Endothelial cell of umbilical vein (primary cell): ENCODE data around the gene ZSWIM6. TPM values are rescaled to one million over a fixed set of nuclear protein-coding genes. Genes with fewer than 3 reads are reported as not detected.

Experiments used
- BruUV-seq: library from RNA; stranded (reverse); fragments of 400-500 nt; replicated peaks from 2 replicates; lab custom pipeline; 2021; lab: Mats Ljungman, UMichigan
- CTCF ChIA-PET: fragments of 300-600, 350-600 bp; sonication (Branson Sonifier 250); formaldehyde crosslinking; loops from one replicate; lab custom pipeline; 2021; ENCODE audit warnings: antibody characterized with exemption, inconsistent platforms; lab: Charles Lee
- POLR2A ChIA-PET: fragments of 300-600, 350-600 bp; sonication (Branson Sonifier 250); formaldehyde crosslinking; loops from one replicate; lab custom pipeline; 2021; ENCODE audit warnings: antibody characterized with exemption, inconsistent platforms; lab: Charles Lee
- DNase-seq: peaks from one replicate; pipeline ENCODE4 v3.0.0-alpha.2; 2011; ENCODE audit warnings: low read depth, low spot score
- FAIRE-seq: peaks from 2 replicates; lab custom pipeline; 2011; peaks lifted over from hg19 to GRCh38; lab: Jason Lieb, UNC
- H2AFZ ChIP-seq: 2 replicates; pipeline ENCODE4 v1.6.0; 2012; ENCODE audit warnings: low read depth, low read length, control low read depth, inconsistent platforms
- H3K27ac ChIP-seq: 2 replicates; pipeline ENCODE4 v1.5.1; 2011; ENCODE audit warnings: low read depth, mild to moderate bottlenecking, control low read depth, low read length, moderate library complexity; ENCODE audit not compliant: insufficient read depth
- H3K27me3 ChIP-seq, 2 experiments: 2 replicates each; pipeline versions ENCODE4 v1.6.0 to v1.6.1; 2011; ENCODE audit warnings: low read length in 2 of 2, mixed read lengths in 1 of 2; ENCODE audit not compliant: control insufficient read depth in 2 of 2, insufficient read depth in 2 of 2
- H3K36me3 ChIP-seq, 2 experiments: 2 replicates in 1 of 2; 3 replicates in 1 of 2; pipeline ENCODE4 v1.5.1; 2011; ENCODE audit warnings: low read length in 2 of 2, mild to moderate bottlenecking in 1 of 2, moderate library complexity in 1 of 2; ENCODE audit not compliant: control insufficient read depth in 2 of 2, insufficient read depth in 2 of 2; ENCODE audit errors: extremely low read depth in 1 of 2
- H3K4me1 ChIP-seq: 3 replicates; pipeline ENCODE4 v1.5.1; 2011; ENCODE audit warnings: mild to moderate bottlenecking, low read length; ENCODE audit not compliant: control insufficient read depth, insufficient read depth; ENCODE audit errors: extremely low read depth
- H3K4me2 ChIP-seq: 2 replicates; pipeline ENCODE4 v1.6.1; 2011; ENCODE audit warnings: low read length, control low read depth, mixed read lengths; ENCODE audit not compliant: insufficient read depth
- H3K4me3 ChIP-seq, 3 experiments: fragments of 200-600 bp in 1 of 3; sonication (generic), shearing (Covaris generic) in 1 of 3; replicated peaks in 1 of 3; 2 replicates each; pipeline ENCODE4 v1.5.1; 2011 to 2016; ENCODE audit warnings: control low read depth in 3 of 3, low read length in 3 of 3, mild to moderate bottlenecking in 2 of 3, inconsistent platforms in 1 of 3, low read depth in 1 of 3, moderate library complexity in 1 of 3; ENCODE audit not compliant: insufficient read depth in 1 of 3
- H3K79me2 ChIP-seq: 2 replicates; pipeline ENCODE4 v1.6.0; 2012; ENCODE audit warnings: low read length, inconsistent platforms; ENCODE audit not compliant: control insufficient read depth, insufficient read depth
- H3K9ac ChIP-seq: replicated peaks from 2 replicates; pipeline ENCODE3; 2011; ENCODE audit warnings: low read length, control low read depth; ENCODE audit not compliant: insufficient read depth; ENCODE audit errors: extremely low read depth
- H3K9me1 ChIP-seq: replicated peaks from 3 replicates; pipeline ENCODE4 v1.6.0; 2011; ENCODE audit warnings: mild to moderate bottlenecking, low read length; ENCODE audit not compliant: control insufficient read depth, insufficient read depth; ENCODE audit errors: extremely low read depth
- H3K9me3 ChIP-seq: replicated peaks from 2 replicates; pipeline ENCODE4 v1.5.1; 2012; ENCODE audit warnings: low read length, inconsistent platforms; ENCODE audit not compliant: control insufficient read depth, insufficient read depth
- H4K20me1 ChIP-seq: replicated peaks from 2 replicates; pipeline ENCODE3; 2011; ENCODE audit warnings: mild to moderate bottlenecking, low read length; ENCODE audit not compliant: control insufficient read depth, insufficient read depth; ENCODE audit errors: extremely low read depth
- FOS ChIP-seq: IDR thresholded peaks from 2 replicates; pipeline ENCODE4 v1.6.1; 2011; ENCODE audit warnings: mild to moderate bottlenecking, low read length, moderate library complexity, borderline replicate concordance; ENCODE audit not compliant: insufficient read depth
- GATA2 ChIP-seq: IDR thresholded peaks from 2 replicates; pipeline ENCODE4 v1.7.0; 2011; ENCODE audit warnings: low read depth, mild to moderate bottlenecking, moderate library complexity, mixed read lengths, low read length; ENCODE audit not compliant: insufficient read length, insufficient read depth
- MYC ChIP-seq: IDR thresholded peaks from one replicate; pipeline ENCODE4 v1.6.1; 2011; ENCODE audit warnings: mild to moderate bottlenecking, low read depth, low read length
- POLR2AphosphoS5 ChIP-seq: IDR thresholded peaks from 2 replicates; pipeline ENCODE4 v1.6.1; 2012; ENCODE audit warnings: low read depth, mild to moderate bottlenecking, control low read depth, low read length, moderate library complexity; ENCODE audit not compliant: insufficient read depth
- dilution Hi-C: fragments of 300-500 bp; cut with MboI; formaldehyde crosslinking; loops from one replicate; pipeline ENCODE4 v1.15.0; 2019; ENCODE audit warnings: low sequenced_read_pairs; ENCODE audit not compliant: extremely low pct_ligation_motif_present
- intact Hi-C: fragments of 100-400 bp; cut with micrococcal nuclease; formaldehyde crosslinking; loops from one replicate; pipeline ENCODE4 v1.10.0; 2022
- polyA plus RNA-seq, 4 experiments: library from polyadenylated mRNA; depleted of rRNA in 3 of 4; stranded (reverse) in 3 of 4; unstranded in 1 of 4; fragments of >200 nt; gene quantifications; 2 replicates each; pipeline versions ENCODE4 v1.2.1 to v1.2.3, GENCODE V29; 2011 to 2012; ENCODE audit warnings: missing spikeins in 1 of 4
- total RNA-seq: library from RNA; stranded (reverse); gene quantifications from 2 replicates; pipeline ENCODE4 v1.2.3, GENCODE V29; 2021
- TF ChIP-seq, protein P1 (sequence below), 2 donors: IDR thresholded peaks; 1 replicate in 1 of 2; 2 replicates in 1 of 2; pipeline ENCODE4 v1.5.1; 2011; ENCODE audit warnings: low read length in 2 of 2, mild to moderate bottlenecking in 2 of 2, moderate library complexity in 2 of 2, control low read depth in 1 of 2, inconsistent platforms in 1 of 2, low read depth in 1 of 2; ENCODE audit not compliant: insufficient read depth in 1 of 2; ENCODE audit errors: extremely low read depth in 1 of 2

The ZSWIM6 gene
- total and polyA plus RNA-seq, 2 donors (not counting 3 experiments of a cell fraction or from before 2014, with no cell fraction given): 14.9 to 25.3 TPM

DNA sequence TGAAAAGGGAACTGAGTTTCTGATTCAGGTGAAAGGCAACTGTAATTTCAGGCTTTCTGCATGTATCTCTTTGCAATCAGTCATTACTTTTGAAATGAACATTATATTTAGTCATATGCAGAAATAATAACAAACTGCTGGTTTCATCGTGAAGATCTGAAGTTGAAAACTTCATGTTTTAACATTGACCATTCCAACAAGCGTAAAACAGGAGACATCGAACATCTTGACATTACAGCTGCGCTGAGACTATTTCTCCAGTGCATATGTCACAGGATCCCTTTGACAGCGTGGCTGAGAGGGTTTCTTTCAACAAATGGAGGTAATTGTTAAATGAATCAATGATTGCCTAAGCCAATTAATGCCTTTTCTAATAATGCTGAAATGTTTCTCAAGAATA lies 38.2 kb upstream of the ZSWIM6 start:
- H3K27me3 ChIP-seq: no peaks in the 10 kb centered on the region
- no peak overlapping the region for H3K4me2 ChIP-seq
- DNase-seq: no peak
- no TSS peak for BruUV-seq
- ChIA-PET POLR2A (no interaction called here), CTCF (interaction anchor here (0.7 kb wide), 1 partner anchor 38 kb away, joined by 3 read pairs; no protein-coding TSS in a partner anchor)
- H3K4me3 ChIP-seq: no peak overlapping the region
- H3K9me1 ChIP-seq: no peaks in the 10 kb centered on the region
- no peak for TF ChIP-seq POLR2AphosphoS5
- TF ChIP-seq, protein P1, sequence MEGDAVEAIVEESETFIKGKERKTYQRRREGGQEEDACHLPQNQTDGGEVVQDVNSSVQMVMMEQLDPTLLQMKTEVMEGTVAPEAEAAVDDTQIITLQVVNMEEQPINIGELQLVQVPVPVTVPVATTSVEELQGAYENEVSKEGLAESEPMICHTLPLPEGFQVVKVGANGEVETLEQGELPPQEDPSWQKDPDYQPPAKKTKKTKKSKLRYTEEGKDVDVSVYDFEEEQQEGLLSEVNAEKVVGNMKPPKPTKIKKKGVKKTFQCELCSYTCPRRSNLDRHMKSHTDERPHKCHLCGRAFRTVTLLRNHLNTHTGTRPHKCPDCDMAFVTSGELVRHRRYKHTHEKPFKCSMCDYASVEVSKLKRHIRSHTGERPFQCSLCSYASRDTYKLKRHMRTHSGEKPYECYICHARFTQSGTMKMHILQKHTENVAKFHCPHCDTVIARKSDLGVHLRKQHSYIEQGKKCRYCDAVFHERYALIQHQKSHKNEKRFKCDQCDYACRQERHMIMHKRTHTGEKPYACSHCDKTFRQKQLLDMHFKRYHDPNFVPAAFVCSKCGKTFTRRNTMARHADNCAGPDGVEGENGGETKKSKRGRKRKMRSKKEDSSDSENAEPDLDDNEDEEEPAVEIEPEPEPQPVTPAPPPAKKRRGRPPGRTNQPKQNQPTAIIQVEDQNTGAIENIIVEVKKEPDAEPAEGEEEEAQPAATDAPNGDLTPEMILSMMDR (IDR thresholded peaks at IDR 0.05; ENCODE audit: extremely low read depth in 1 of 2, insufficient read depth in 1 of 2, low read depth in 1 of 2, low read length in 2 of 2): no peak
- no peak overlapping the region for H3K27ac ChIP-seq
- H3K9ac ChIP-seq: no peak overlapping the region
- FAIRE-seq: no peak
- H3K79me2 ChIP-seq: no peaks in the 10 kb centered on the region
- no peaks in the 10 kb centered on the region for H3K36me3 ChIP-seq
- no peak overlapping the region for H2AFZ ChIP-seq
- dilution Hi-C loops: no loop called here
- no peaks in the 10 kb centered on the region for H3K9me3 ChIP-seq
- intact Hi-C loops: no loop called here
- H3K4me1 ChIP-seq: peaks cover 35% of the 10 kb centered on the region
- H4K20me1 ChIP-seq: no peaks in the 10 kb centered on the region

DNA sequence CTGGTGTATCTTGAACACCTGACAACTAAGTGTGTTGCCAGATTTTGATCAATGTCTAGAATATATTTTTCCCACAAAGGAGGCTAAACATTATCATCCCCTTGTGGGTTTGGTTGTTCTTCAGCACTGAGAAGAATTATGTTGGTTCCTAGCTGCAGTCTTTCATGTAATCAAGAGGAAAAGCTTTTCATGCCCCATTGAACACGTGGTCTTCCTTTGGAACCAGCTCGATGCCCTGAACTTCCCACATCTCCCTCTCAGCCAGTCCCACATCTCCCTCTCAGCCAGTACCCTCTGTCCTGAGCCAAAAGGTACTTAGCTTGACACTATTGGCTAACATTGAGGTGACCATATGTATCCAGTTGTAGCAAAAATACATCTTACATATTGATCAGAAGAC lies 36.7 kb upstream of the ZSWIM6 start:
- Histone ChIP-seq H3K4me3 (no peak overlapping the region), H3K4me1 (peaks cover 27% of the 10 kb centered on the region), H3K9me1 (no peaks in the 10 kb centered on the region), H4K20me1 (no peaks in the 10 kb centered on the region), H3K4me2 (no peak overlapping the region), H3K9me3 (no peaks in the 10 kb centered on the region), H3K36me3 (no peaks in the 10 kb centered on the region), H3K79me2 (no peaks in the 10 kb centered on the region), H3K27ac (no peak overlapping the region), H3K27me3 (no peaks in the 10 kb centered on the region), H3K9ac (no peak overlapping the region), H2AFZ (no peak overlapping the region)
- ChIA-PET POLR2A (no interaction called here), CTCF (interaction anchor here (1.3 to 1.6 kb wide), 3 partner anchors 9 to 17 kb away, joined by 5 to 7 read pairs (median 5); no protein-coding TSS in a partner anchor)
- TF ChIP-seq, protein P1 (IDR thresholded peaks at IDR 0.05; ENCODE audit: extremely low read depth in 1 of 2, insufficient read depth in 1 of 2, low read depth in 1 of 2, low read length in 2 of 2): no peak
- TF ChIP-seq FOS (no peak), MYC (no peak), GATA2 (no peak)
- FAIRE-seq (no peak), DNase-seq (no peak)
- BruUV-seq: no TSS peak
- intact Hi-C loops (no loop called here), dilution Hi-C loops (no loop called here)
